Measurements from ENCODE around the gene SLC16A2. TPM values are rescaled to one million over a fixed set of nuclear protein-coding genes. Genes with fewer than 3 reads are reported as not detected.

SLC16A2 gene
- total RNA-seq, 1 experiment from 2014 or later, result 78.7 TPM

- Histone ChIP-seq H3K27me3 (ENCODE audit: control insufficient read depth, insufficient read depth, low read length) (no peaks in the 10 kb centered on the region), H3K4me3 (ENCODE audit: insufficient read depth, low read depth, low read length) (no peak overlapping the region), H3K36me3 (replicated peaks; ENCODE audit: control insufficient read depth, insufficient read depth, low read length) (no peaks in the 10 kb centered on the region; the same call in 1 of the 2 replicates)
- DNase-seq, result no peak
Observed at GRCh38 chrX:74525116-74525515, 103.8 kb downstream of the SLC16A2 start.

GRCh38 chrX:74526764-74527163 is 105.5 kb downstream of the SLC16A2 start:
- DNase-seq, result no peak
- Histone ChIP-seq H3K4me3 (ENCODE audit: insufficient read depth, low read depth, low read length) (no peak overlapping the region), H3K36me3 (replicated peaks; ENCODE audit: control insufficient read depth, insufficient read depth, low read length) (no peaks in the 10 kb centered on the region; the same call in 1 of the 2 replicates), H3K27me3 (ENCODE audit: control insufficient read depth, insufficient read depth, low read length) (no peaks in the 10 kb centered on the region)

- no peak for DNase-seq
- Histone ChIP-seq H3K27me3 (ENCODE audit: control insufficient read depth, insufficient read depth, low read length) (no peaks in the 10 kb centered on the region), H3K4me3 (ENCODE audit: insufficient read depth, low read depth, low read length) (no peak overlapping the region), H3K36me3 (replicated peaks; ENCODE audit: control insufficient read depth, insufficient read depth, low read length) (no peaks in the 10 kb centered on the region; the same call in 1 of the 2 replicates)
Observed at GRCh38 chrX:74527350-74527749, 106.1 kb downstream of the SLC16A2 start.

- Histone ChIP-seq H3K4me3 (ENCODE audit: insufficient read depth, low read depth, low read length) (no peak overlapping the region), H3K36me3 (replicated peaks; ENCODE audit: control insufficient read depth, insufficient read depth, low read length) (no peaks in the 10 kb centered on the region; the same call in 1 of the 2 replicates), H3K27me3 (ENCODE audit: control insufficient read depth, insufficient read depth, low read length) (no peaks in the 10 kb centered on the region)
- no peak for DNase-seq
Observed at GRCh38 chrX:74529311-74529710, 108.0 kb downstream of the SLC16A2 start.

GRCh38 chrX:74531081-74531480 is 109.8 kb downstream of the SLC16A2 start:
- H3K4me3 ChIP-seq (ENCODE audit: insufficient read depth, low read depth, low read length), result no peak overlapping the region
- H3K36me3 ChIP-seq (replicated peaks; ENCODE audit: control insufficient read depth, insufficient read depth, low read length), result no peaks in the 10 kb centered on the region; the same call in 1 of the 2 replicates
- no peaks in the 10 kb centered on the region for H3K27me3 ChIP-seq (ENCODE audit: control insufficient read depth, insufficient read depth, low read length)
- no peak for DNase-seq

GRCh38 chrX:74534569-74535038 is 113.3 kb downstream of the SLC16A2 start:
- no peak overlapping the region for H3K4me3 ChIP-seq (ENCODE audit: insufficient read depth, low read depth, low read length)
- no peak for DNase-seq
- H3K36me3 ChIP-seq (replicated peaks; ENCODE audit: control insufficient read depth, insufficient read depth, low read length), result no peaks in the 10 kb centered on the region; the same call in 1 of the 2 replicates
- no peaks in the 10 kb centered on the region for H3K27me3 ChIP-seq (ENCODE audit: control insufficient read depth, insufficient read depth, low read length)

- no peak for DNase-seq
- Histone ChIP-seq H3K36me3 (replicated peaks; ENCODE audit: control insufficient read depth, insufficient read depth, low read length) (no peaks in the 10 kb centered on the region; the same call in 1 of the 2 replicates), H3K27me3 (ENCODE audit: control insufficient read depth, insufficient read depth, low read length) (no peaks in the 10 kb centered on the region), H3K4me3 (ENCODE audit: insufficient read depth, low read depth, low read length) (no peak overlapping the region)
Observed at GRCh38 chrX:74535086-74535407, 113.8 kb downstream of the SLC16A2 start.

GRCh38 chrX:74535408-74536151 is 114.3 kb downstream of the SLC16A2 start:
- H3K27me3 ChIP-seq (ENCODE audit: control insufficient read depth, insufficient read depth, low read length), result no peaks in the 10 kb centered on the region
- DNase-seq, result peak; percentile 72
- H3K4me3 ChIP-seq (ENCODE audit: insufficient read depth, low read depth, low read length), result peak overlapping the region; percentile 51
- no peaks in the 10 kb centered on the region; the same call in 1 of the 2 replicates for H3K36me3 ChIP-seq (replicated peaks; ENCODE audit: control insufficient read depth, insufficient read depth, low read length)

- peak; percentile 85 for DNase-seq
- H3K36me3 ChIP-seq (replicated peaks; ENCODE audit: control insufficient read depth, insufficient read depth, low read length), result no peaks in the 10 kb centered on the region; the same call in 1 of the 2 replicates
- H3K4me3 ChIP-seq (ENCODE audit: insufficient read depth, low read depth, low read length), result peak overlapping the region; percentile 51
- H3K27me3 ChIP-seq (ENCODE audit: control insufficient read depth, insufficient read depth, low read length), result no peaks in the 10 kb centered on the region
Observed at GRCh38 chrX:74536152-74536831, 115.0 kb downstream of the SLC16A2 start.

- peak overlapping the region; percentile 51 for H3K4me3 ChIP-seq (ENCODE audit: insufficient read depth, low read depth, low read length)
- H3K27me3 ChIP-seq (ENCODE audit: control insufficient read depth, insufficient read depth, low read length), result no peaks in the 10 kb centered on the region
- no peaks in the 10 kb centered on the region; the same call in 1 of the 2 replicates for H3K36me3 ChIP-seq (replicated peaks; ENCODE audit: control insufficient read depth, insufficient read depth, low read length)
- DNase-seq, result peak; percentile 30
Observed at GRCh38 chrX:74536832-74537371, 115.6 kb downstream of the SLC16A2 start.

GRCh38 chrX:74540635-74541249 is 119.4 kb downstream of the SLC16A2 start:
- no peaks in the 10 kb centered on the region for H3K36me3 ChIP-seq (replicated peaks; ENCODE audit: control insufficient read depth, insufficient read depth, low read length)
- no peak for DNase-seq
- H3K4me3 ChIP-seq (ENCODE audit: insufficient read depth, low read depth, low read length), result no peak overlapping the region
- H3K27me3 ChIP-seq (ENCODE audit: control insufficient read depth, insufficient read depth, low read length), result no peaks in the 10 kb centered on the region

GRCh38 chrX:74545880-74546523 is 124.7 kb downstream of the SLC16A2 start:
- H3K4me3 ChIP-seq (ENCODE audit: insufficient read depth, low read depth, low read length), result no peak overlapping the region
- DNase-seq, result no peak

GRCh38 chrX:74546984-74547383 is 125.7 kb downstream of the SLC16A2 start:
- Histone ChIP-seq H3K4me3 (ENCODE audit: insufficient read depth, low read depth, low read length) (no peak overlapping the region), H3K36me3 (replicated peaks; ENCODE audit: control insufficient read depth, insufficient read depth, low read length) (no peaks in the 10 kb centered on the region), H3K27me3 (ENCODE audit: control insufficient read depth, insufficient read depth, low read length) (no peaks in the 10 kb centered on the region)
- DNase-seq, result no peak

More at GRCh38 chrX:74545880-74546523, 124.7 kb downstream of the SLC16A2 start:
- H3K36me3 ChIP-seq (replicated peaks; ENCODE audit: control insufficient read depth, insufficient read depth, low read length), result no peaks in the 10 kb centered on the region
- no peaks in the 10 kb centered on the region for H3K27me3 ChIP-seq (ENCODE audit: control insufficient read depth, insufficient read depth, low read length)

GRCh38 chrX:74550295-74550802 is 129.1 kb downstream of the SLC16A2 start:
- Histone ChIP-seq H3K4me3 (ENCODE audit: insufficient read depth, low read depth, low read length) (no peak overlapping the region), H3K27me3 (ENCODE audit: control insufficient read depth, insufficient read depth, low read length) (no peaks in the 10 kb centered on the region), H3K36me3 (replicated peaks; ENCODE audit: control insufficient read depth, insufficient read depth, low read length) (no peaks in the 10 kb centered on the region)
- DNase-seq, result peak; percentile 69

All from H7 (cell line).